ENCODE data around the gene CATSPERD. TPM values are rescaled to one million over a fixed set of nuclear protein-coding genes. Genes with fewer than 3 reads are reported as not detected.

The CATSPERD gene
- total RNA-seq, 1 donor from 2014 or later: not detected

GRCh38 chr19:5795382-5795919 is 75.0 kb downstream of the CATSPERD start:
- no peak for ATAC-seq (ENCODE audit: poor library complexity)
- intact Hi-C loops (cut with DNase I): no loop called here
- DNase-seq: no peak

DNA sequence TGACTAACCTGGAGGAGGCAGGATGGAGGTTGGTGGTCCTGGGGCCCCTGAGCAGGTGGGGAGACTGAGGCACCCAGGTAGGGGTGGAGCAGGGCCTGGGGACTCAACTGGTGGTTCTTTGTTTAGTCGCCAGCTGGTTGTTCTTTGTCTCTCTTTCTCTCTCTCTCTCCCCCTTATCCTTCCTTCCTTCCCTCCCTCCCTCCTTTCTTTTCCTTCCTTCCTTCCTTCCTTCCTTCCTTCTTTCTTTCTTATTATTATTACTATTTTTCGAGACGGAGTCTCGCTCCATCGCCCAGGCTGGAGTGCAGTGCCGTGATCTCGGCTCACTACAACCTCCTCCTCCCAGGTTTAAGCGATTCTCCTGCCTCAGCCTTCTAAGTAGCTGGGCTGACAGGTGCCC is 77.8 kb downstream of the CATSPERD start:
- ATAC-seq (ENCODE audit: poor library complexity): no peak
- DNase-seq: no peak
- intact Hi-C loops (cut with DNase I): no loop called here

GRCh38 chr19:5799247-5800241 is 79.1 kb downstream of the CATSPERD start:
- intact Hi-C loops (cut with DNase I): loop anchor here (5.0 kb wide), 1 partner anchor 93 kb away; no protein-coding TSS in a partner anchor
- peak; percentile 67 for ATAC-seq (ENCODE audit: poor library complexity)
- DNase-seq: peak; percentile 73

DNA sequence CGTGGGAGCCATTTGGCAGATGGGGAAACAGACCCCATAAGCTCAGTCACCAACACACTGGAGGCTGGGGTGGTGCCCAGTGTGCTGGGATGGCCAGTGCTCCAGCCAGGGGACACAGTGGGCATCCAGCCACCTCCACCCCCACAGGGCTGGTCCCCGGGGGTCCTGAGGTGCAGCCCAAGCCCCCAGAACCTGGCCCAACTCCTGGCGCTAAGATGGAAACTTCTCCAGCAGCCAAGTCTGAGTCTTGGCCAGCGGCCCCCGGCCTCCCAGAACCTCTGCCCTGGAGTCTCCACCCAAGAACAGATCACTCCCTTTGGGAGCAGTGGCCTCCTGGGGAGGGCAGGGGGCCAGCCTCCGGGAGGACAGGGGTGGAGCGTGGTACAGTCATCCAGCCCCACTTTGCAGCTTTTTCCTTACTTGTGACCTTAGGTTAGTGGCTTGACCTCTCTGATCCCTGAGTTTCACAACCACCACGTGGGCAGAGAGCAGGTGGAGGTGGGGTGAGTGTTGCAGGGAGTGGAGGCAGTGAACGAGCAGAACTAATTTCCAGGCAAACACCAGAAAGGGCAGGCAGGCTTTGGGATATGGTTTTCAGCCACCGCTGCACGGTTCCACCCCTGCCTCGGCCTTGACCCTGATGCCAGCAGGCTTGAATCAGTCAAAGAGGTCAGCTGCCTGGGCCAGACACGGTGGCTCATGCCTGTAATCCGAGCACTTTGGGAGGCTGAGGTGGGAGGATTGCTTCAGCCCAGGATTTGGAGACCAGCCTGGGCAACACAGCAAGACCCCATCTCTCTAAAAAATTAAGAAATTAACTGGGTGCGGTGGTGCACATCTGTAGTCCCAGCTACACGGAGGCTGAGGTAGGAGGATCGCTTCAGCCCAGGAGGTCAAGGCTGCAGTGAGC is 80.2 kb downstream of the CATSPERD start:
- intact Hi-C loops (cut with DNase I): loop anchor here (5.0 kb wide), 1 partner anchor 92 kb away; no protein-coding TSS in a partner anchor
- ATAC-seq (ENCODE audit: poor library complexity) (no peak), DNase-seq (no peak)

GRCh38 chr19:5801796-5802619 is 81.6 kb downstream of the CATSPERD start:
- intact Hi-C loops (cut with DNase I): loop anchor here (5.0 kb wide), 1 partner anchor 90 kb away; no protein-coding TSS in a partner anchor
- no peak for DNase-seq
- ATAC-seq (ENCODE audit: poor library complexity): no peak

DNA sequence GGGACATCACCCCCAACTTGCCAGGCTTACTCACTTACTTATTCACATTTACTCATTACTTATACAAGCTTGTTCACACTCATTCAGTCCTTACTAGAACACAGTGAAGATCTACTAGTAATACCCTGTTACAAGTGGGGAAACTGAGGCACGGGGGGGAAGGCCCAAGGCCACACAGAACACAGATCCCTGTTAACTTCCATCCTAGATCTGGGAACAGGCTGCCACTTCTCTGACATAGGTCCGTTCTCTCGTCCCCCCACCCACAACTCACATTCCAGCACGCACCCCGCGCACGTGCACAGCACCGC is 83.0 kb downstream of the CATSPERD start:
- intact Hi-C loops (cut with DNase I): loop anchor here (5.0 kb wide), 1 partner anchor 89 kb away; no protein-coding TSS in a partner anchor
- DNase-seq: no peak
- no peak for ATAC-seq (ENCODE audit: poor library complexity)

DNA sequence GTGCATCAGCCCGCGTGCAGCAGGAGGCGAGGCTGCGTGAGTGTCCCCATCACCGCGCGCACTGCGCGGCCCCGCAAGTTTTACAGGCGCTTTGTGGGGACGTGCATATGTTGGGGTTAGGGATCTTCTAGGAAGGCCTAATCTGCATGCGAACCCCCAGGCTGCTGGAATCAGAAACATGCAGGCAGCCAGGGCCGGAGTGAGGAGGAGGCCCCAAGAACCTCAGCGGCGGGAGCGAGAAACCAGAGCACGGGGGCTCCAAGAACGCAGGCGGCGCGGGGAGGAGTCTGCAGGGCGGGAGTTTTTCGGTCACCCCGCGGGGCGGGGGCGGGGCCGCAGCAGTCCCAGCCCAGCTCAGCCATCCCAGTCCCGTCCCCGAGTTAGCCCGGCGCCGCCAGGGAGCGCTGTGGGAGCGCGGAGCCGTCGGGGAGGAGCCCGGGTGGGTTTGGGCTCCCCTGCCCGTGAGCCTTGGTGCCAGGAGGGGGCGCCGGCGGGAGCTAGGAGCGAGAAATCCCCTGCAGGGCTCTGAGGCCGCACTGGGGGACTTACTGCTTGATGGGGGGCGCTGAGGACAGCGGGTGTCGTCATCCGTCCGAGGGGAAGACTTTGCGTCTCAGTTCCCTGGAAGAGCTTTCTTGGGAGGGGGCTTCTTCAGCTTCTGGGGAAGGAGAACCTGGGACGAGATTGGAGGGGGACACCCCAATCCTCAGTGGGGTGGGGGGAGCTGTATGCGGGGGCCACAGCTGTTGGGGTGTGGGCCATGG is 83.5 kb downstream of the CATSPERD start:
- DNase-seq (peak; percentile 91), ATAC-seq (ENCODE audit: poor library complexity) (peak; percentile 89)
- intact Hi-C loops (cut with DNase I): loop anchor here (5.0 kb wide), 1 partner anchor 88 kb away; no protein-coding TSS in a partner anchor

DNA sequence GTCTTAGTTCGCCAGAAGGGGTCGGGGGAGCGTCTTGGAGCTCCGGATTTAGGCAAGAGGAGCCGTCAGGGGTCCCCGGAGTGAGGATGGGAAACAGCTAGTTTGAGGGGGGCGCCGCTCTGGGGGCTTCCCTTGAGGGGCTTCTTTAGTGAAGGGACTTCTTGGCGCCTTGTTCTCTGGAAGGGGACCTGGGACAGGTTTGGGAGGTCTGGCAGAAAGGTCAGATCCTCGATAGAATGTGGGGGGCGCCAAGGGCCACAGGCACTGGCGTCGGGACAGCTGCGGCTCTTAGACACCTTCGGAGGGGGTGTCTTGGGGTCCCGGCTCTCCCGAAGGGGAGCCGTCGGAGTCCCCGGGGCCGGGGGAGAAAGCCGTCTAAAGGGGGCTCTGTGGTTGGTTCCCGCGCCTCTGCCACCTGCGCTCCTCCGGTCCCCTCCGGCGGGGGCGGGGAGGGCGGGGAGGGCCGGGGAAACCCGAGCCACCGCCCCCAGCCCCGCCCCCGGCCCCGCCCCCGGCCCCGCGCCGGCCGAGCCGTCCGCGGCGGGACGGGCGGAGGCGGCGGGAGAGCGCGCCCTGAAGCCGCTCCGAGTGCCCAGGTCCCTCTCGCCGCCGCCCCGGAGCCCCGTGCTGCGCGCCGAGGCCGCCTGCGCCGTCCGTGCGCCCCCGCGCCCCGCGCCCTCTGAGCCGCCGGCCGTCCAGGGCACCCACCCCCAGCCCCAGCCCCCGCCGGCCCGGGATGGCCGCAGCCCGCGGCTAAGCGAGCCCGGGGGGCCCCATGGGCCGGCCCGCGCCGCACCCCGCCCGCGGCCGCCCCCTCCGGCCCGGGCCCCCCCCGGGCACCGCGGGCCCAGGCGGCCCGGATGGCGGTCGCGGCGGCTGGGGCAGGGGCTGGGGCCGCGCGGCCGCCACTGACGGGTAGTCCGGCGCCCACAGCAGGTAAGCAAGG is 84.4 kb downstream of the CATSPERD start, which contains the start of gene NRTN:
NRTN (plus strand) TSS at position 552 of the 946 bp plus-strand sequence. CDS start 19,099 bp downstream, outside the sequence.
- DNase-seq (no peak), ATAC-seq (ENCODE audit: poor library complexity) (peak; percentile 70)
- intact Hi-C loops (cut with DNase I): loop anchor here (5.0 kb wide), 1 partner anchor 88 kb away; no protein-coding TSS in a partner anchor

DNA sequence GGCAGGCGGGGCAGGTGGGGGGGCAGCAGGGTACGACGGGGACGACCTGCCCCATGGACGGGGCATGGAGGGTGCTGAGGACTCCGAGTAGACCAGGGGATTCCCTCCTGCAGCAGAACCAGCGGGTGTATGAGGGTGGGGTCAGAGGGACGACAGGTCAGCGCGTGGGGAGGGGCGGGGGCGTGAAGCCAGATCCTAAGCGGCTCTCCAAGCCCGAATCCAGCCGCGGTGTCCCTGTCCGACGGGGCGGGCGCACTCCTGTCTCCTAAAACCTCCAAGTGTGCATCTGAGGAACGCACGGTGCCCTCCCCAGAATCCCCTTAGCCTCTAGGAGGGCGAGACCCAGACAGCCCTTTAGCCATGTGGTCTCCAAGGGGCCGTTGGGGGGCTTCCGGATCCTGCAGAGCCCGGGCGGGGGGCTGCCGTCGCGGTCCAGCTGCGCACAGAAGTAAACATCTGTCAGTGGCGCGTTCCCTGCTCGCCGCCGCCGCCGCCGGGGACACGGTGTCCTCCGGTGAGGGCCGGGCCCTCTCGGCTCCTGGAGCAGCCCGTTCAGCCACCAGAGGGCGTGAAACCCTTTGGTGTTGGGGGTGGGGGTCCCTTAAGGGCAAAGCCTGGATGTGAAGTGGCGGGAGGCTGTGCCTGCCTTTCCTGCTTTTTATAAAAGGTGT is 85.2 kb downstream of the CATSPERD start:
- ATAC-seq (ENCODE audit: poor library complexity): peak; percentile 76
- intact Hi-C loops (cut with DNase I): no loop called here

GRCh38 chr19:5806133-5806489 is 85.7 kb downstream of the CATSPERD start:
- intact Hi-C loops (cut with DNase I): no loop called here
- DNase-seq: no peak
- ATAC-seq (ENCODE audit: poor library complexity): no peak

More for the DNA sequence above, 85.2 kb downstream of the CATSPERD start:
- peak; percentile 76 for DNase-seq

GRCh38 chr19:5806905-5807304 is 86.5 kb downstream of the CATSPERD start:
- ATAC-seq (ENCODE audit: poor library complexity) (no peak), DNase-seq (no peak)
- intact Hi-C loops (cut with DNase I): no loop called here

GRCh38 chr19:5808120-5808816 is 87.8 kb downstream of the CATSPERD start:
- ATAC-seq (ENCODE audit: poor library complexity) (no peak), DNase-seq (no peak)
- intact Hi-C loops (cut with DNase I): no loop called here

DNA sequence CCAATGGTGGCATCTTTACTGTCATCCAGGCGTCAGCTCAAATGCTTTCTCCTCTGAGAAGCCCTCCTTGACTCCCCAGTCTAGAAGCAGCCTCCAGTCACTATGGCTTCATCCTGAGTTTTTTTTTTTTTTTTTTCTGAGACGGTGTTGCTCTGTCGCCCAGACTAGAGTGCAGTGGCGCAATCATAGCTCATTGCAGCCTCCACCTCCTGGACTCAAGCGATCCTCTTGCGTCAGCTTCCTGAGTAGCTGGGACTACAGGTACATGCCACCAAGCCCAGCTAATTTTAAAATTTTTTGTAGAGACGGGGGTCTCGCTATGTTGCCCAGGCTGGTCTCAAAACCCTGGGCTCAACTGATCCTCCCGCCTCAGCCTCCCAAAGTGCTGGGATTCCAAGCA is 88.6 kb downstream of the CATSPERD start:
- intact Hi-C loops (cut with DNase I): no loop called here
- ATAC-seq (ENCODE audit: poor library complexity): no peak

GRCh38 chr19:5809469-5809868 is 89.0 kb downstream of the CATSPERD start:
- no peak for DNase-seq
- ATAC-seq (ENCODE audit: poor library complexity): no peak
- intact Hi-C loops (cut with DNase I): no loop called here

More for the DNA sequence above, 88.6 kb downstream of the CATSPERD start:
- DNase-seq: no peak

DNA sequence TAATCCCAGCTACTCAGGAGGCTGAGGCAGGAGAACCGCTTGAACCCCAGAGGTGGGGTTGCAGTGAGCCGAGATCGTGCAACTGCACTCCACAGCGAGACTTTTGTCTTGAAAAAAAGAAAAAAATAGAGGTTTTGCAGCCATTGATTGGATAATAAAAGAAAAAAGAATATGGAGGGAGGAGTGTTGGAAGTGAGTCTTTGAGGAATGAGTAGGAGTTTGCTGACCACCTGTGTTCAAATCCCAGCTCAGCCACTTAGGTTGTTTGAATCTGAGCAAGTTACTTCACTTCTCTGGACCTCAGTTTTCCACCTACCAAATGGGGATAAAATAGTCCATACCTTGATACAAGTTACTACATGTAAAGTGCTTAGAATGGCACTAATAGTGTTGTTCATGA is 90.7 kb downstream of the CATSPERD start:
- intact Hi-C loops (cut with DNase I): no loop called here
- DNase-seq (no peak), ATAC-seq (ENCODE audit: poor library complexity) (no peak)

All from Right ventricle myocardium superior (tissue), 1 donor.